SK-N-SH (cell line): ENCODE measurements around the gene MYH7B.

Experiments used
- NRF1 ChIP-seq: IDR thresholded peaks from 2 replicates; pipeline ENCODE4 v1.6.1; 2012; ENCODE audit warnings: low read depth, mild to moderate bottlenecking, low read length
- POLR2AphosphoS5 ChIP-seq: IDR thresholded peaks from 2 replicates; pipeline ENCODE4 v1.6.1; 2012; ENCODE audit warnings: low read depth, low read length
- RAD21 ChIP-seq: IDR thresholded peaks from 2 replicates; pipeline ENCODE4 v1.6.1; 2012; ENCODE audit warnings: mild to moderate bottlenecking, low read length
- SMC3 ChIP-seq: IDR thresholded peaks from 2 replicates; pipeline ENCODE4 v1.6.1; 2012; ENCODE audit warnings: low read depth, low read length, improper control_type of control experiment
- TF ChIP-seq, protein P1 (sequence below): fragments of 150-350 bp; IDR thresholded peaks from 2 replicates; pipeline ENCODE4 v1.6.1; 2017; ENCODE audit warnings: antibody characterized with exemption, low read length, low read depth, borderline replicate concordance

- TF ChIP-seq POLR2AphosphoS5: no peak
- no peak for TF ChIP-seq SMC3
- TF ChIP-seq, protein P1, sequence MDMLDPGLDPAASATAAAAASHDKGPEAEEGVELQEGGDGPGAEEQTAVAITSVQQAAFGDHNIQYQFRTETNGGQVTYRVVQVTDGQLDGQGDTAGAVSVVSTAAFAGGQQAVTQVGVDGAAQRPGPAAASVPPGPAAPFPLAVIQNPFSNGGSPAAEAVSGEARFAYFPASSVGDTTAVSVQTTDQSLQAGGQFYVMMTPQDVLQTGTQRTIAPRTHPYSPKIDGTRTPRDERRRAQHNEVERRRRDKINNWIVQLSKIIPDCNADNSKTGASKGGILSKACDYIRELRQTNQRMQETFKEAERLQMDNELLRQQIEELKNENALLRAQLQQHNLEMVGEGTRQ: no peak
- TF ChIP-seq NRF1: no peak
- no peak for TF ChIP-seq RAD21
These were observed 38.4 kb downstream of the MYH7B start for GRCh38 chr20:34993941-34994508.
